HCT116 (cell line): ENCODE results near the gene PXK. TPM values are rescaled to one million over a fixed set of nuclear protein-coding genes. Genes with fewer than 3 reads are reported as not detected.
A peak's percentile ranks its signal among the peaks of the same experiment; 100 is the strongest.

Experiments used
- ATAC-seq: fragments of 200-7000 bp; cut with Tn5 transposase; 2 replicates; pipeline ENCODE4 v1.9.1; 2020; ENCODE audit warnings: mild to moderate bottlenecking, moderate library complexity
- BruUV-seq: library from RNA; stranded (reverse); fragments of 400-500 nt; replicated peaks from 2 replicates; lab custom pipeline; 2021; lab: Mats Ljungman, UMichigan
- CTCF ChIA-PET: fragments of 300-600 bp; sonication (Branson Sonifier 250); formaldehyde crosslinking; loops from one replicate; lab custom pipeline; 2021; ENCODE audit warnings: antibody characterized with exemption; lab: Charles Lee
- POLR2A ChIA-PET: fragments of 300-600, 350-600 bp; sonication (Branson Sonifier 250); formaldehyde crosslinking; loops from one replicate; lab custom pipeline; 2021; ENCODE audit warnings: antibody characterized with exemption; lab: Charles Lee
- RAD21 ChIA-PET, 2 experiments: fragments of 300-600 bp; sonication (Branson Sonifier 250); formaldehyde crosslinking; loops; one replicate each; lab custom pipeline; 2023; ENCODE audit warnings: low total read pairs in 2 of 2; ENCODE audit not compliant: uncharacterized antibody in 2 of 2, unreplicated experiment in 2 of 2, low non-redundant PET in 1 of 2; lab: Charles Lee
- DNase-seq: peaks from one replicate; pipeline ENCODE4 v3.0.0-alpha.2; 2010; ENCODE audit warnings: low read depth, low spot score
- H2AFZ ChIP-seq: fragments of 200-600 bp; shearing (Covaris generic), sonication (generic); 2 replicates; pipeline ENCODE4 v1.6.1; 2017; ENCODE audit warnings: low read depth, mixed run types, mixed read lengths, antibody characterized with exemption, low read length; ENCODE audit not compliant: poor library complexity, severe bottlenecking
- H3K27ac ChIP-seq: 2 replicates; pipeline ENCODE4 v1.5.1; 2012; ENCODE audit warnings: low read depth, low read length
- H3K27me3 ChIP-seq: fragments of 200-600 bp; sonication (generic); 2 replicates; pipeline ENCODE4 v1.6.1; 2016; ENCODE audit warnings: mixed run types, low read length, mixed read lengths; ENCODE audit not compliant: insufficient read depth
- H3K36me3 ChIP-seq, 2 experiments: fragments of 200-500 bp in 1 of 2; fragments of 200-600 bp in 1 of 2; sonication (Bioruptor generic) in 1 of 2; sonication (generic) in 1 of 2; 2 replicates each; pipeline versions ENCODE4 v1.5.1 to v1.6.1; 2014 to 2016; ENCODE audit warnings: low read length in 2 of 2, inconsistent platforms in 1 of 2, mixed read lengths in 1 of 2, mixed run types in 1 of 2; ENCODE audit not compliant: insufficient read depth in 2 of 2, control insufficient read depth in 1 of 2
- H3K4me1 ChIP-seq, 2 experiments: fragments of 200-600 bp in 1 of 2; sonication (generic) in 1 of 2; 2 replicates each; pipeline versions ENCODE4 v1.5.1 to v1.6.1; 2012 to 2017; ENCODE audit warnings: low read length in 2 of 2, inconsistent platforms in 1 of 2, mild to moderate bottlenecking in 1 of 2, mixed read lengths in 1 of 2, mixed run types in 1 of 2, moderate library complexity in 1 of 2; ENCODE audit not compliant: insufficient read depth in 2 of 2, control insufficient read depth in 1 of 2
- H3K4me2 ChIP-seq: fragments of 200-600 bp; sonication (generic); 2 replicates; pipeline ENCODE4 v1.6.1; 2017; ENCODE audit warnings: mixed run types, low read length, mixed read lengths
- H3K4me3 ChIP-seq, 2 experiments: fragments of 200-600 bp in 1 of 2; sonication (generic) in 1 of 2; replicated peaks in 1 of 2; 2 replicates each; pipeline ENCODE4 v1.5.1; 2011 to 2016; ENCODE audit warnings: low read length in 2 of 2, control low read depth in 1 of 2, low read depth in 1 of 2, mild to moderate bottlenecking in 1 of 2, mixed read lengths in 1 of 2, mixed run types in 1 of 2
- H3K79me2 ChIP-seq: fragments of 200-600 bp; sonication (generic); 2 replicates; pipeline ENCODE4 v1.6.1; 2017; ENCODE audit warnings: mild to moderate bottlenecking, mixed run types, low read length, moderate library complexity, mixed read lengths; ENCODE audit not compliant: insufficient read depth
- H3K9ac ChIP-seq: fragments of 200-600 bp; sonication (generic); 2 replicates; pipeline ENCODE4 v1.6.1; 2016; ENCODE audit warnings: low read length, mixed read lengths
- H3K9me2 ChIP-seq: fragments of 200-600 bp; sonication (generic), shearing (Covaris generic); 2 replicates; pipeline ENCODE4 v1.6.1; 2017; ENCODE audit warnings: mixed run types, mild to moderate bottlenecking, moderate library complexity; ENCODE audit not compliant: insufficient read depth
- H3K9me3 ChIP-seq, 2 experiments: fragments of 200-500 bp in 1 of 2; fragments of 200-600 bp in 1 of 2; sonication (Bioruptor generic) in 1 of 2; sonication (generic) in 1 of 2; 2 replicates each; pipeline ENCODE4 v1.6.1; 2014 to 2017; ENCODE audit warnings: low read length in 2 of 2, mixed read lengths in 2 of 2, inconsistent platforms in 1 of 2, low read depth in 1 of 2, mild to moderate bottlenecking in 1 of 2, mixed run types in 1 of 2, moderate library complexity in 1 of 2; ENCODE audit not compliant: control insufficient read depth in 1 of 2, insufficient read depth in 1 of 2
- H4K20me1 ChIP-seq: fragments of 200-600 bp; sonication (generic), shearing (Covaris generic); 2 replicates; pipeline ENCODE4 v1.6.1; 2017; ENCODE audit warnings: mixed run types, mild to moderate bottlenecking, moderate library complexity; ENCODE audit not compliant: insufficient read depth
- CBX3 ChIP-seq: IDR thresholded peaks from 2 replicates; pipeline ENCODE4 v1.6.1; 2012; ENCODE audit warnings: low read depth
- CEBPB ChIP-seq: IDR thresholded peaks from 2 replicates; pipeline ENCODE4 v1.6.1; 2012; ENCODE audit warnings: low read depth
- EGR1 ChIP-seq: IDR thresholded peaks from 2 replicates; pipeline ENCODE4 v1.6.1; 2012; ENCODE audit warnings: low read depth
- EZH2 ChIP-seq: fragments of 200-600 bp; sonication (generic); IDR thresholded peaks from 2 replicates; pipeline ENCODE4 v1.6.1; 2017; ENCODE audit warnings: antibody characterized with exemption, mixed run types
- EZH2phosphoT487 ChIP-seq: fragments of 200-600 bp; IDR thresholded peaks from 2 replicates; pipeline ENCODE4 v1.6.1; 2018; ENCODE audit warnings: antibody characterized with exemption, borderline replicate concordance
- FOSL1 ChIP-seq: IDR thresholded peaks from 2 replicates; pipeline ENCODE4 v1.6.1; 2012; ENCODE audit warnings: low read depth
- JUND ChIP-seq: IDR thresholded peaks from 2 replicates; pipeline ENCODE4 v1.6.1; 2012
- POLR2A ChIP-seq: IDR thresholded peaks from 2 replicates; pipeline ENCODE4 v1.7.0; 2011; ENCODE audit warnings: borderline replicate concordance; ENCODE audit not compliant: insufficient read depth, insufficient read length; ENCODE audit errors: extremely low read depth
- POLR2AphosphoS5 ChIP-seq: IDR thresholded peaks from 2 replicates; pipeline ENCODE4 v1.6.1; 2011; ENCODE audit warnings: mild to moderate bottlenecking, low read depth, low read length, moderate library complexity
- SIN3A ChIP-seq: IDR thresholded peaks from 2 replicates; pipeline ENCODE4 v1.6.1; 2012; ENCODE audit warnings: low read depth
- SP1 ChIP-seq: IDR thresholded peaks from 2 replicates; pipeline ENCODE4 v1.6.1; 2012; ENCODE audit warnings: low read depth
- SRF ChIP-seq: IDR thresholded peaks from 2 replicates; pipeline ENCODE4 v1.6.1; 2012; ENCODE audit warnings: low read depth
- YY1 ChIP-seq: IDR thresholded peaks from 2 replicates; pipeline ENCODE4 v1.6.1; 2011; ENCODE audit warnings: low read length, low read depth, moderate library complexity, mild to moderate bottlenecking; ENCODE audit not compliant: insufficient replicate concordance; ENCODE audit errors: extremely low read depth
- ZFX ChIP-seq: fragments of 450-650 bp; IDR thresholded peaks from 2 replicates; pipeline ENCODE4 v1.6.1; 2017
- ZNF274 ChIP-seq: fragments of 200-500 bp; sonication (Bioruptor generic); IDR thresholded peaks from 2 replicates; pipeline ENCODE4 v1.6.1; 2014; ENCODE audit warnings: mild to moderate bottlenecking, low read depth, low read length, inconsistent platforms
- intact Hi-C: fragments of 100-400 bp; cut with micrococcal nuclease; formaldehyde crosslinking; loops from 2 replicates; pipeline ENCODE4 v1.10.0; 2022
- total RNA-seq: library from RNA; stranded (reverse); gene quantifications from one replicate; pipeline ENCODE4 v1.2.1, GENCODE V29; 2021; ENCODE audit not compliant: unreplicated experiment
- TF ChIP-seq, protein P1 (sequence below), 3 experiments: fragments of 200-600 bp in 1 of 3; sonication (generic) in 1 of 3; IDR thresholded peaks in 2 of 3; conservative IDR thresholded peaks in 1 of 3; 2 replicates each; pipeline ENCODE4 v1.5.1; 2012 to 2017; ENCODE audit warnings: low read depth in 2 of 3, low read length in 2 of 3, antibody characterized with exemption in 1 of 3, borderline replicate concordance in 1 of 3, control low read depth in 1 of 3, mild to moderate bottlenecking in 1 of 3, mixed read lengths in 1 of 3, mixed run types in 1 of 3, moderate library complexity in 1 of 3; ENCODE audit not compliant: insufficient read depth in 1 of 3
- TF ChIP-seq, protein P2 (sequence below): IDR thresholded peaks from 2 replicates; pipeline ENCODE4 v1.6.1; 2012
- TF ChIP-seq, protein P3 (sequence below): IDR thresholded peaks from 2 replicates; pipeline ENCODE4 v1.6.1; 2012
- TF ChIP-seq, protein P4 (sequence below): IDR thresholded peaks from 2 replicates; pipeline ENCODE4 v1.6.1; 2011; ENCODE audit warnings: mild to moderate bottlenecking, low read length, moderate library complexity; ENCODE audit not compliant: insufficient replicate concordance; ENCODE audit errors: extremely low read depth
- TF ChIP-seq, protein P5 (sequence below): IDR thresholded peaks from 2 replicates; pipeline ENCODE4 v1.6.1; 2012; ENCODE audit warnings: low read depth

PXK gene
- total RNA-seq, 1 experiment from 2014 or later, result 10.2 TPM

DNA sequence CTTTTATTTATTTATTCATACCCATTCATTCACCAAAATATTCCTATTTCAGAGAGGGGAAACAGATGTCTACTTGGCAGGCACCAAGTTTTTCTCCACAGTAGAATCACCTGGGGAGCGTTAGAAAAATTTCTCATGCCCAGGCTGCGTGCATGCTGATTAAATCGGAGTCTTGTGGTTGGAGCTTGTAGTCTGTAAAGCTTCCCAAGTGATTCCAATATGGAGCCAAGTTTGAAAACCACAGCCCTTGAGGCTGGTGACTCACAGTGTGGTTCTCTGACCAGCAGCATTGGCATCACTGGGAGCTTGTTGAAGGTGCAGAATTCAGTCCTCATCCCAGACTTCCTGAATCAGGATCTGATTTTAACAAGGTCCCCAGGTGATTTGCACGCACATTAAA, 51.2 kb downstream of the PXK start:
- intact Hi-C loops, result no loop called here
- POLR2A ChIA-PET, result no interaction called here
- no peak overlapping the region; the same call in 1 of the 2 replicates for H3K27ac ChIP-seq

More for the DNA sequence above, 51.2 kb downstream of the PXK start:
- peak; percentile 95 for ATAC-seq
- no TSS peak for BruUV-seq
- Histone ChIP-seq H3K79me2 (no peaks in the 10 kb centered on the region), H3K4me2 (peak overlapping the region; percentile 53), H4K20me1 (no peaks in the 10 kb centered on the region), H3K4me1 (peaks cover 5 to 17% of the 10 kb centered on the region in 2 experiments), H3K4me3 (no peak overlapping the region), H3K9me2 (no peaks in the 10 kb centered on the region), H2AFZ (no peak overlapping the region), H3K9ac (peak overlapping the region; percentile 19; the same call in 1 of the 2 replicates), H3K27me3 (no peaks in the 10 kb centered on the region)
- RAD21 ChIA-PET, result no interaction called here
- CTCF ChIA-PET, result no interaction called here
- peak; percentile 79 for DNase-seq
- TF ChIP-seq EZH2 (no peak), YY1 (no peak), FOSL1 (peak; percentile 79), JUND (peak; percentile 63), CEBPB (no peak), EGR1 (no peak), CBX3 (peak; percentile 66), SP1 (peak; percentile 21; the same call in 1 of the 2 replicates), EZH2phosphoT487 (no peak), ZNF274 (no peak), SIN3A (no peak), POLR2AphosphoS5 (no peak), POLR2A (no peak), ZFX (no peak), SRF (no peak)
- TF ChIP-seq, protein P1, sequence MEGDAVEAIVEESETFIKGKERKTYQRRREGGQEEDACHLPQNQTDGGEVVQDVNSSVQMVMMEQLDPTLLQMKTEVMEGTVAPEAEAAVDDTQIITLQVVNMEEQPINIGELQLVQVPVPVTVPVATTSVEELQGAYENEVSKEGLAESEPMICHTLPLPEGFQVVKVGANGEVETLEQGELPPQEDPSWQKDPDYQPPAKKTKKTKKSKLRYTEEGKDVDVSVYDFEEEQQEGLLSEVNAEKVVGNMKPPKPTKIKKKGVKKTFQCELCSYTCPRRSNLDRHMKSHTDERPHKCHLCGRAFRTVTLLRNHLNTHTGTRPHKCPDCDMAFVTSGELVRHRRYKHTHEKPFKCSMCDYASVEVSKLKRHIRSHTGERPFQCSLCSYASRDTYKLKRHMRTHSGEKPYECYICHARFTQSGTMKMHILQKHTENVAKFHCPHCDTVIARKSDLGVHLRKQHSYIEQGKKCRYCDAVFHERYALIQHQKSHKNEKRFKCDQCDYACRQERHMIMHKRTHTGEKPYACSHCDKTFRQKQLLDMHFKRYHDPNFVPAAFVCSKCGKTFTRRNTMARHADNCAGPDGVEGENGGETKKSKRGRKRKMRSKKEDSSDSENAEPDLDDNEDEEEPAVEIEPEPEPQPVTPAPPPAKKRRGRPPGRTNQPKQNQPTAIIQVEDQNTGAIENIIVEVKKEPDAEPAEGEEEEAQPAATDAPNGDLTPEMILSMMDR (IDR thresholded peaks at IDR 0.05 in 2 of 3, conservative IDR thresholded peaks at IDR 0.05 in 1 of 3; ENCODE audit: borderline replicate concordance in 1 of 3, insufficient read depth in 1 of 3, low read depth in 2 of 3, low read length in 2 of 3), result no peak
- TF ChIP-seq, protein P2, sequence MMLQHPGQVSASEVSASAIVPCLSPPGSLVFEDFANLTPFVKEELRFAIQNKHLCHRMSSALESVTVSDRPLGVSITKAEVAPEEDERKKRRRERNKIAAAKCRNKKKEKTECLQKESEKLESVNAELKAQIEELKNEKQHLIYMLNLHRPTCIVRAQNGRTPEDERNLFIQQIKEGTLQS, result no peak
- TF ChIP-seq, protein P3, sequence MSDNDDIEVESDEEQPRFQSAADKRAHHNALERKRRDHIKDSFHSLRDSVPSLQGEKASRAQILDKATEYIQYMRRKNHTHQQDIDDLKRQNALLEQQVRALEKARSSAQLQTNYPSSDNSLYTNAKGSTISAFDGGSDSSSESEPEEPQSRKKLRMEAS, result 0 out of 2 replicates have a peak, but pooled peaks have one; percentile 42
- TF ChIP-seq, protein P4, sequence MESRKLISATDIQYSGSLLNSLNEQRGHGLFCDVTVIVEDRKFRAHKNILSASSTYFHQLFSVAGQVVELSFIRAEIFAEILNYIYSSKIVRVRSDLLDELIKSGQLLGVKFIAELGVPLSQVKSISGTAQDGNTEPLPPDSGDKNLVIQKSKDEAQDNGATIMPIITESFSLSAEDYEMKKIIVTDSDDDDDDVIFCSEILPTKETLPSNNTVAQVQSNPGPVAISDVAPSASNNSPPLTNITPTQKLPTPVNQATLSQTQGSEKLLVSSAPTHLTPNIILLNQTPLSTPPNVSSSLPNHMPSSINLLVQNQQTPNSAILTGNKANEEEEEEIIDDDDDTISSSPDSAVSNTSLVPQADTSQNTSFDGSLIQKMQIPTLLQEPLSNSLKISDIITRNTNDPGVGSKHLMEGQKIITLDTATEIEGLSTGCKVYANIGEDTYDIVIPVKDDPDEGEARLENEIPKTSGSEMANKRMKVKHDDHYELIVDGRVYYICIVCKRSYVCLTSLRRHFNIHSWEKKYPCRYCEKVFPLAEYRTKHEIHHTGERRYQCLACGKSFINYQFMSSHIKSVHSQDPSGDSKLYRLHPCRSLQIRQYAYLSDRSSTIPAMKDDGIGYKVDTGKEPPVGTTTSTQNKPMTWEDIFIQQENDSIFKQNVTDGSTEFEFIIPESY, result no peak
- TF ChIP-seq, protein P5, sequence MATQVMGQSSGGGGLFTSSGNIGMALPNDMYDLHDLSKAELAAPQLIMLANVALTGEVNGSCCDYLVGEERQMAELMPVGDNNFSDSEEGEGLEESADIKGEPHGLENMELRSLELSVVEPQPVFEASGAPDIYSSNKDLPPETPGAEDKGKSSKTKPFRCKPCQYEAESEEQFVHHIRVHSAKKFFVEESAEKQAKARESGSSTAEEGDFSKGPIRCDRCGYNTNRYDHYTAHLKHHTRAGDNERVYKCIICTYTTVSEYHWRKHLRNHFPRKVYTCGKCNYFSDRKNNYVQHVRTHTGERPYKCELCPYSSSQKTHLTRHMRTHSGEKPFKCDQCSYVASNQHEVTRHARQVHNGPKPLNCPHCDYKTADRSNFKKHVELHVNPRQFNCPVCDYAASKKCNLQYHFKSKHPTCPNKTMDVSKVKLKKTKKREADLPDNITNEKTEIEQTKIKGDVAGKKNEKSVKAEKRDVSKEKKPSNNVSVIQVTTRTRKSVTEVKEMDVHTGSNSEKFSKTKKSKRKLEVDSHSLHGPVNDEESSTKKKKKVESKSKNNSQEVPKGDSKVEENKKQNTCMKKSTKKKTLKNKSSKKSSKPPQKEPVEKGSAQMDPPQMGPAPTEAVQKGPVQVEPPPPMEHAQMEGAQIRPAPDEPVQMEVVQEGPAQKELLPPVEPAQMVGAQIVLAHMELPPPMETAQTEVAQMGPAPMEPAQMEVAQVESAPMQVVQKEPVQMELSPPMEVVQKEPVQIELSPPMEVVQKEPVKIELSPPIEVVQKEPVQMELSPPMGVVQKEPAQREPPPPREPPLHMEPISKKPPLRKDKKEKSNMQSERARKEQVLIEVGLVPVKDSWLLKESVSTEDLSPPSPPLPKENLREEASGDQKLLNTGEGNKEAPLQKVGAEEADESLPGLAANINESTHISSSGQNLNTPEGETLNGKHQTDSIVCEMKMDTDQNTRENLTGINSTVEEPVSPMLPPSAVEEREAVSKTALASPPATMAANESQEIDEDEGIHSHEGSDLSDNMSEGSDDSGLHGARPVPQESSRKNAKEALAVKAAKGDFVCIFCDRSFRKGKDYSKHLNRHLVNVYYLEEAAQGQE, result no peak
- TF ChIP-seq, all 23 proteins: peak for 5
- Histone ChIP-seq H3K9me3 (no peaks in the 10 kb centered on the region), H3K36me3 (no peaks in the 10 kb centered on the region)
